ENCODE data around the gene PCBP3. TPM values are rescaled to one million over a fixed set of nuclear protein-coding genes. Genes with fewer than 3 reads are reported as not detected.

The PCBP3 gene
- total and polyA plus RNA-seq, 2 of the 13 experiments (the other 11 are each of a cell fraction or from before 2014, with no cell fraction given) = not detected

- H3K27me3 ChIP-seq (ENCODE audit: control insufficient read depth in 1 of 2, insufficient read depth in 2 of 2, low read length in 2 of 2) = no peaks in the 10 kb centered on the region
- ATAC-seq = no peak
- no peak overlapping the region for H3K4me2 ChIP-seq (ENCODE audit: low read depth, low read length)
- no TSS peak for BruUV-seq (replicated peaks)
- H3K36me3 ChIP-seq (replicated peaks in 1 of 2; ENCODE audit: control insufficient read depth in 1 of 2, insufficient read depth in 2 of 2, low read length in 2 of 2) = no peaks in the 10 kb centered on the region
- no peak for FAIRE-seq
- in situ Hi-C loops (cut with HindIII; ENCODE audit: extremely low pct_ligation_motif_present, low pct_unique_long_range_greater_than_20kb) (no loop called here), intact Hi-C loops (cut with micrococcal nuclease; ENCODE audit: unreplicated experiment) (no loop called here)
- no peak overlapping the region for H3K27ac ChIP-seq (ENCODE audit: extremely low read length, insufficient read depth, low read length)
- ChIA-PET POLR2A (no interaction called here), CTCF (ENCODE audit: low intra/inter-chr PET ratio, low total read pairs) (no interaction called here)
- H3K79me2 ChIP-seq (ENCODE audit: insufficient read depth, low read length) = no peaks in the 10 kb centered on the region
- 33% methylated on average over 2 of the region's 7 CpGs for WGBS (ENCODE audit: low lambda C conversion rate)
- no peak overlapping the region for H3K4me3 ChIP-seq (replicated peaks in 1 of 3; ENCODE audit: insufficient read depth in 1 of 3, low read depth in 2 of 3, low read length in 3 of 3)
- TF ChIP-seq ATF1 (CRISPR knock-in tag; IDR thresholded peaks at IDR 0.05) (no peak), ZUFSP (CRISPR knock-in tag; IDR thresholded peaks at IDR 0.05; ENCODE audit: borderline replicate concordance) (no peak), RARG (CRISPR knock-in tag; IDR thresholded peaks at IDR 0.05; ENCODE audit: low read depth) (no peak), ZNF205 (CRISPR knock-in tag; IDR thresholded peaks at IDR 0.05) (no peak), ZNF350 (CRISPR knock-in tag; IDR thresholded peaks at IDR 0.05; ENCODE audit: borderline replicate concordance, low read depth) (no peak), SOX13 (IDR thresholded peaks at IDR 0.05) (no peak), SOX13 (CRISPR knock-in tag; conservative IDR thresholded peaks at IDR 0.05 in 1 of 2, IDR thresholded peaks at IDR 0.05 in 1 of 2) (no peak), FUBP1 (CRISPR knock-in tag; IDR thresholded peaks at IDR 0.05; ENCODE audit: borderline replicate concordance) (no peak), POGZ (CRISPR knock-in tag; IDR thresholded peaks at IDR 0.05) (no peak), ZBTB3 (CRISPR knock-in tag; IDR thresholded peaks at IDR 0.05; ENCODE audit: borderline replicate concordance, low read depth) (no peak), ZBTB1 (CRISPR knock-in tag; IDR thresholded peaks at IDR 0.05; ENCODE audit: borderline replicate concordance) (no peak), KLF9 (CRISPR knock-in tag; IDR thresholded peaks at IDR 0.05; ENCODE audit: low read depth) (no peak), ONECUT2 (CRISPR knock-in tag; IDR thresholded peaks at IDR 0.05) (no peak), DZIP1 (CRISPR knock-in tag; IDR thresholded peaks at IDR 0.05) (no peak), MTF2 (CRISPR knock-in tag; IDR thresholded peaks at IDR 0.05; ENCODE audit: borderline replicate concordance) (no peak)
- H3K9ac ChIP-seq (ENCODE audit: insufficient read depth, low read depth, low read length) = no peak overlapping the region
- no peaks in the 10 kb centered on the region for H3K4me1 ChIP-seq (ENCODE audit: insufficient read depth, low read length)
- no peaks in the 10 kb centered on the region for H4K20me1 ChIP-seq (ENCODE audit: insufficient read depth, low read length)
- H3K9me3 ChIP-seq (ENCODE audit: low read length) = no peaks in the 10 kb centered on the region
- no peak for DNase-seq (ENCODE audit: low spot score)
- H2AFZ ChIP-seq (ENCODE audit: low read length) = no peak overlapping the region
These were observed 101.7 kb downstream of the PCBP3 start for GRCh38 chr21:45745256-45745655.

All from HepG2 (cell line).